Keratinocyte (primary cell): ENCODE measurements around the gene NFAM1. TPM values are rescaled to one million over a fixed set of nuclear protein-coding genes. Genes with fewer than 3 reads are reported as not detected.

Experiments
- DNase-seq: peaks from one replicate; pipeline ENCODE4 v3.0.0-alpha.2; 2011; ENCODE audit warnings: low read depth, missing footprints, low spot score
- FAIRE-seq: peaks from 2 replicates; lab custom pipeline; 2011; peaks lifted over from hg19 to GRCh38; lab: Jason Lieb, UNC
- H2AFZ ChIP-seq: 2 replicates; pipeline ENCODE4 v1.6.0; 2012; ENCODE audit warnings: low read length, control low read depth, inconsistent platforms; ENCODE audit not compliant: control insufficient read depth
- H3K27ac ChIP-seq: 2 replicates; pipeline ENCODE4 v1.5.1; 2011; ENCODE audit warnings: low read length; ENCODE audit not compliant: control insufficient read depth, insufficient read depth
- H3K27me3 ChIP-seq: 3 replicates; pipeline ENCODE4 v1.6.0; 2011; ENCODE audit warnings: low read length; ENCODE audit not compliant: control insufficient read depth, insufficient read depth; ENCODE audit errors: extremely low read depth
- H3K36me3 ChIP-seq, 2 experiments: 2 replicates in 1 of 2; 3 replicates in 1 of 2; pipeline ENCODE4 v1.5.1; 2011; ENCODE audit warnings: low read length in 2 of 2, mild to moderate bottlenecking in 1 of 2; ENCODE audit not compliant: control insufficient read depth in 2 of 2, insufficient read depth in 2 of 2; ENCODE audit errors: extremely low read depth in 1 of 2
- H3K4me1 ChIP-seq: 3 replicates; pipeline ENCODE4 v1.5.1; 2011; ENCODE audit warnings: low read length; ENCODE audit not compliant: control insufficient read depth, insufficient read depth; ENCODE audit errors: extremely low read depth
- H3K4me2 ChIP-seq: 3 replicates; pipeline ENCODE4 v1.6.0; 2011; ENCODE audit warnings: low read depth, low read length; ENCODE audit not compliant: control insufficient read depth, insufficient read depth; ENCODE audit errors: extremely low read depth
- H3K4me3 ChIP-seq, 3 experiments: fragments of 200-600 bp in 1 of 3; sonication (generic) in 1 of 3; 2 replicates in 2 of 3; 3 replicates in 1 of 3; pipeline ENCODE4 v1.5.1; 2011 to 2016; ENCODE audit warnings: low read length in 3 of 3, mild to moderate bottlenecking in 3 of 3, control low read depth in 2 of 3, inconsistent platforms in 1 of 3, low read depth in 1 of 3, mixed read lengths in 1 of 3, mixed run types in 1 of 3, moderate library complexity in 1 of 3; ENCODE audit not compliant: control insufficient read depth in 2 of 3, insufficient read depth in 2 of 3; ENCODE audit errors: extremely low read depth in 1 of 3
- H3K79me2 ChIP-seq: 2 replicates; pipeline ENCODE4 v1.6.0; 2012; ENCODE audit warnings: low read length; ENCODE audit not compliant: control insufficient read depth, insufficient read depth
- H3K9ac ChIP-seq: 3 replicates; pipeline ENCODE4 v1.6.0; 2011; ENCODE audit warnings: low read length; ENCODE audit not compliant: control insufficient read depth, insufficient read depth; ENCODE audit errors: extremely low read depth
- H3K9me1 ChIP-seq: 3 replicates; pipeline ENCODE4 v1.6.0; 2011; ENCODE audit warnings: low read length; ENCODE audit not compliant: control insufficient read depth, insufficient read depth; ENCODE audit errors: extremely low read depth
- H3K9me3 ChIP-seq: 2 replicates; pipeline ENCODE4 v1.5.1; 2012; ENCODE audit warnings: low read depth, low read length; ENCODE audit not compliant: control insufficient read depth
- H4K20me1 ChIP-seq: 3 replicates; pipeline ENCODE4 v1.6.0; 2011; ENCODE audit warnings: low read length; ENCODE audit not compliant: control insufficient read depth, insufficient read depth; ENCODE audit errors: extremely low read depth
- EZH2 ChIP-seq: IDR thresholded peaks from one replicate; pipeline ENCODE4 v1.6.1; 2012; ENCODE audit warnings: inconsistent platforms, mild to moderate bottlenecking, low read length, moderate library complexity
- dilution Hi-C: fragments of 300-500 bp; cut with MboI; formaldehyde crosslinking; loops from one replicate; pipeline ENCODE4 v1.7.0; 2020; ENCODE audit warnings: low sequenced_read_pairs; ENCODE audit not compliant: extremely low pct_ligation_motif_present
- polyA plus RNA-seq, 5 experiments: library from polyadenylated mRNA; depleted of rRNA in 3 of 5; stranded (reverse) in 3 of 5; stranded (forward) in 1 of 5; unstranded in 1 of 5; fragments of >200 nt; gene quantifications; 1 replicate in 1 of 5; 2 replicates in 3 of 5; 3 replicates in 1 of 5; pipeline versions ENCODE4 v1.2.1 to v1.2.3, GENCODE V29; 2011 to 2012; ENCODE audit warnings: missing spikeins in 2 of 5, low read depth in 1 of 5, low replicate concordance in 1 of 5
- TF ChIP-seq, protein P1 (sequence below), 3 experiments: IDR thresholded peaks in 1 of 3; conservative IDR thresholded peaks in 1 of 3; optimal IDR thresholded peaks in 1 of 3; 2 replicates in 2 of 3; 3 replicates in 1 of 3; pipeline versions ENCODE3 to v1.5.1; 2011; ENCODE audit warnings: low read length in 3 of 3, mild to moderate bottlenecking in 3 of 3, moderate library complexity in 2 of 3, control low read depth in 1 of 3, inconsistent platforms in 1 of 3; ENCODE audit not compliant: insufficient read depth in 2 of 3; ENCODE audit errors: extremely low read depth in 1 of 3

NFAM1 gene
- polyA plus RNA-seq, 1 donor (not counting 4 experiments of a cell fraction or from before 2014, with no cell fraction given) = not detected

DNA sequence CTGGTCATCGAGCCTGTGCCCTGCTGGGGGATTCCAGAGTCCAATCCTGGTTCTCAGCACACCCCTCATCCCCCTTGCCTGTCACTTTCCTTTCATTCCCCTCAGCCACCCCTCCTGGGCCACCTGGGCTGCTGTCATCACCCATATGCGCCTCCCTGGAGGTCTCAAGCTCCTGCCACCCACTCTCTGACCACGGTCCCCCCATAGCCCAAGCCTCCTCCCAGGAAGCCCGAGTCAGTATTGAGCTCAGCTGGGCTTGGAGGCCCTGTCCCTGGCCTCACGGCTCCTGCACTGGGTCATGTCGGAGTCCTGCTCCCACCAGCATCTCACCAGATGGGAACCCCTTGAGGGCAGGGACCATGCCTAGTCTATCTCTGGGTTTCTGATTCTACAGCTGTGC lies 44.6 kb downstream of the NFAM1 start:
- Histone ChIP-seq H3K27me3 (peaks cover 22% of the 10 kb centered on the region), H4K20me1 (no peaks in the 10 kb centered on the region), H3K9ac (no peak overlapping the region), H3K9me3 (no peaks in the 10 kb centered on the region), H3K4me2 (no peak overlapping the region), H3K79me2 (no peaks in the 10 kb centered on the region), H3K9me1 (no peaks in the 10 kb centered on the region), H2AFZ (no peak overlapping the region), H3K27ac (no peak overlapping the region), H3K36me3 (no peaks in the 10 kb centered on the region), H3K4me3 (no peak overlapping the region), H3K4me1 (peaks cover 5% of the 10 kb centered on the region)
- dilution Hi-C loops = no loop called here
- DNase-seq (no peak), FAIRE-seq (no peak)
- TF ChIP-seq, protein P1, sequence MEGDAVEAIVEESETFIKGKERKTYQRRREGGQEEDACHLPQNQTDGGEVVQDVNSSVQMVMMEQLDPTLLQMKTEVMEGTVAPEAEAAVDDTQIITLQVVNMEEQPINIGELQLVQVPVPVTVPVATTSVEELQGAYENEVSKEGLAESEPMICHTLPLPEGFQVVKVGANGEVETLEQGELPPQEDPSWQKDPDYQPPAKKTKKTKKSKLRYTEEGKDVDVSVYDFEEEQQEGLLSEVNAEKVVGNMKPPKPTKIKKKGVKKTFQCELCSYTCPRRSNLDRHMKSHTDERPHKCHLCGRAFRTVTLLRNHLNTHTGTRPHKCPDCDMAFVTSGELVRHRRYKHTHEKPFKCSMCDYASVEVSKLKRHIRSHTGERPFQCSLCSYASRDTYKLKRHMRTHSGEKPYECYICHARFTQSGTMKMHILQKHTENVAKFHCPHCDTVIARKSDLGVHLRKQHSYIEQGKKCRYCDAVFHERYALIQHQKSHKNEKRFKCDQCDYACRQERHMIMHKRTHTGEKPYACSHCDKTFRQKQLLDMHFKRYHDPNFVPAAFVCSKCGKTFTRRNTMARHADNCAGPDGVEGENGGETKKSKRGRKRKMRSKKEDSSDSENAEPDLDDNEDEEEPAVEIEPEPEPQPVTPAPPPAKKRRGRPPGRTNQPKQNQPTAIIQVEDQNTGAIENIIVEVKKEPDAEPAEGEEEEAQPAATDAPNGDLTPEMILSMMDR (optimal IDR thresholded peaks at IDR 0.05 in 1 of 3, IDR thresholded peaks at IDR 0.05 in 1 of 3, conservative IDR thresholded peaks at IDR 0.05 in 1 of 3; ENCODE audit: extremely low read depth in 1 of 3, insufficient read depth in 2 of 3, low read length in 3 of 3) = no peak
- no peak for TF ChIP-seq EZH2

DNA sequence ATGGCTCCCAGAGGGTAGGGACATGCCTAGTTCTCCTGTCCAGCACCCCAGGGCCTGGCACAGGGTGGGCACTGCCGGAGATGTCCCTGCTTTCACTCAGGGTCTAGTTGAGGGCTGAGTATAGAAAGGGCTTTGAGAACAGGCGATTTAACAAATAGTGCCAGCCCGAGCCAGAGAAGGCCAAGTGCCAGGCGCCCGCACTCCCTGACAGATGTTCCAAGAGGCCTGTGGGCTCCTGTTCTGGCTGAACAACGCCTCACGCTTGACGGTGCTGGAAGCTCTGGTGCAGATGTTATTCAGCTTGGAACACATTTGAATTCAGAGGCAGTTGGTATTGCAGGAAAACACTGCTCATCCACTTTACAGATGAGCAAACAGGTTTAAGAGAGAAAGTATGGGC lies 46.5 kb downstream of the NFAM1 start:
- no peak for DNase-seq
- Histone ChIP-seq H3K79me2 (no peaks in the 10 kb centered on the region), H3K9me1 (no peaks in the 10 kb centered on the region), H3K9ac (no peak overlapping the region), H3K4me2 (no peak overlapping the region), H3K9me3 (no peaks in the 10 kb centered on the region), H3K36me3 (no peaks in the 10 kb centered on the region), H3K27me3 (peaks cover 19% of the 10 kb centered on the region), H3K4me1 (peaks cover 5% of the 10 kb centered on the region), H3K4me3 (no peak overlapping the region), H3K27ac (no peak overlapping the region), H2AFZ (no peak overlapping the region), H4K20me1 (no peaks in the 10 kb centered on the region)
- TF ChIP-seq EZH2 = no peak
- TF ChIP-seq, protein P1 (optimal IDR thresholded peaks at IDR 0.05 in 1 of 3, IDR thresholded peaks at IDR 0.05 in 1 of 3, conservative IDR thresholded peaks at IDR 0.05 in 1 of 3; ENCODE audit: extremely low read depth in 1 of 3, insufficient read depth in 2 of 3, low read length in 3 of 3) = no peak
- FAIRE-seq = no peak
- dilution Hi-C loops = no loop called here
